GM12878 (cell line): ENCODE data around the gene BARHL1. TPM values are rescaled to one million over a fixed set of nuclear protein-coding genes. Genes with fewer than 3 reads are reported as not detected.

Source experiments
- ATAC-seq: fragments of 200-7000 bp; cut with Tn5 transposase; 3 replicates; pipeline ENCODE4 v1.9.1; 2020; ENCODE audit warnings: mild to moderate bottlenecking, moderate library complexity
- BruUV-seq: library from RNA; stranded (reverse); fragments of 400-500 nt; replicated peaks from 2 replicates; lab custom pipeline; 2021; lab: Mats Ljungman, UMichigan
- CTCF ChIA-PET: fragments of 300-600 bp; sonication (Branson Sonifier 250); formaldehyde crosslinking; extraction: SDS; loops from one replicate; lab custom pipeline; 2021; ENCODE audit warnings: inconsistent platforms; lab: Yijun Ruan, JAX
- POLR2A ChIA-PET: fragments of 350-600 bp; formaldehyde crosslinking; extraction: SDS; loops from one replicate; lab custom pipeline; 2021; ENCODE audit warnings: inconsistent platforms; lab: Charles Lee
- RAD21 ChIA-PET: fragments of 300-600 bp; sonication (Branson Sonifier 250); formaldehyde crosslinking; loops from one replicate; lab custom pipeline; 2023; ENCODE audit warnings: antibody characterized with exemption; ENCODE audit not compliant: unreplicated experiment; lab: Charles Lee
- SMC1A ChIA-PET: fragments of 300-600 bp; sonication (Branson Sonifier 250); formaldehyde crosslinking; loops from one replicate; lab custom pipeline; 2023; ENCODE audit not compliant: unreplicated experiment, uncharacterized antibody; lab: Charles Lee
- DNase-seq: peaks from one replicate; pipeline ENCODE4 v3.0.0-alpha.2; 2011; ENCODE audit warnings: low read depth, low spot score
- FAIRE-seq: peaks from 3 replicates; lab custom pipeline; 2011; peaks lifted over from hg19 to GRCh38; lab: Jason Lieb, UNC
- H2AFZ ChIP-seq: 2 replicates; pipeline ENCODE4 v1.6.0; 2011; ENCODE audit warnings: low read depth, low read length, control low read depth; ENCODE audit not compliant: control insufficient read depth
- H3K27ac ChIP-seq: 2 replicates; pipeline ENCODE4 v1.5.1; 2011; ENCODE audit warnings: control low read depth; ENCODE audit not compliant: control insufficient read depth, insufficient read depth
- H3K27me3 ChIP-seq, 2 experiments: replicated peaks in 1 of 2; 2 replicates each; pipeline versions ENCODE4 v1.6.0 to v1.6.1; 2011; ENCODE audit warnings: low read length in 1 of 2; ENCODE audit not compliant: control insufficient read depth in 2 of 2, insufficient read depth in 2 of 2
- H3K36me3 ChIP-seq, 2 experiments: 2 replicates each; pipeline ENCODE4 v1.5.1; 2011; ENCODE audit warnings: low read length in 1 of 2; ENCODE audit not compliant: control insufficient read depth in 2 of 2, insufficient read depth in 2 of 2
- H3K4me1 ChIP-seq: 2 replicates; pipeline ENCODE4 v1.6.1; 2011; ENCODE audit warnings: mild to moderate bottlenecking, low read length, moderate library complexity, mixed read lengths; ENCODE audit not compliant: control insufficient read depth, insufficient read depth
- H3K4me2 ChIP-seq: 2 replicates; pipeline ENCODE4 v1.6.0; 2011; ENCODE audit warnings: control low read depth; ENCODE audit not compliant: control insufficient read depth, insufficient read depth
- H3K4me3 ChIP-seq: fragments of 200-600 bp; sonication (generic); 2 replicates; pipeline ENCODE4 v1.5.1; 2016
- H3K79me2 ChIP-seq: 2 replicates; pipeline ENCODE4 v1.6.0; 2011; ENCODE audit warnings: low read length; ENCODE audit not compliant: control insufficient read depth, insufficient read depth
- H3K9ac ChIP-seq: 2 replicates; pipeline ENCODE4 v1.8.0; 2011; ENCODE audit warnings: low read length, control low read depth, mixed read lengths; ENCODE audit not compliant: control insufficient read depth, insufficient read depth
- H3K9me3 ChIP-seq: replicated peaks from 3 replicates; pipeline ENCODE4 v1.5.1; 2011; ENCODE audit warnings: mild to moderate bottlenecking, low read length; ENCODE audit not compliant: control insufficient read depth, insufficient read depth
- H4K20me1 ChIP-seq: 2 replicates; pipeline ENCODE4 v1.6.0; 2011; ENCODE audit not compliant: control insufficient read depth, insufficient read depth
- EED ChIP-seq: sonication (generic); IDR thresholded peaks from 2 replicates; pipeline ENCODE4 v1.6.1; 2016; ENCODE audit warnings: antibody characterized with exemption, low read depth
- FOXK2 ChIP-seq: fragments of 450-650 bp; IDR thresholded peaks from 2 replicates; pipeline ENCODE4 v1.6.1; 2017; ENCODE audit warnings: mild to moderate bottlenecking, moderate library complexity
- GABPA ChIP-seq: IDR thresholded peaks from 2 replicates; pipeline ENCODE4 v1.6.1; 2014; ENCODE audit warnings: antibody characterized with exemption, low read depth, mild to moderate bottlenecking, inconsistent platforms
- GATAD2B ChIP-seq: fragments of 450-650 bp; conservative IDR thresholded peaks from 2 replicates; pipeline ENCODE4 v1.6.1; 2017; ENCODE audit warnings: low read depth, mild to moderate bottlenecking, moderate library complexity
- KAT2A ChIP-seq: conservative IDR thresholded peaks from 2 replicates; pipeline ENCODE4 v1.6.1; 2011; ENCODE audit warnings: low read depth, low read length; ENCODE audit not compliant: control insufficient read depth
- MYC ChIP-seq: IDR thresholded peaks from 2 replicates; pipeline ENCODE4 v1.6.1; 2011; ENCODE audit warnings: mild to moderate bottlenecking, low read length, moderate library complexity, inconsistent platforms; ENCODE audit not compliant: insufficient read depth, insufficient replicate concordance, insufficient read length, severe bottlenecking
- PAX5 ChIP-seq: IDR thresholded peaks from 2 replicates; pipeline ENCODE4 v1.6.1; 2011; ENCODE audit warnings: low read depth, low read length, borderline replicate concordance
- PAX8 ChIP-seq: fragments of 450-650 bp; IDR thresholded peaks from 2 replicates; pipeline ENCODE4 v1.6.1; 2017; ENCODE audit warnings: mild to moderate bottlenecking, moderate library complexity
- REST ChIP-seq: IDR thresholded peaks from 2 replicates; pipeline ENCODE4 v1.6.1; 2012; ENCODE audit warnings: mild to moderate bottlenecking, low read depth, low read length
- ZNF622 ChIP-seq: fragments of 450-650 bp; IDR thresholded peaks from 2 replicates; pipeline ENCODE4 v1.6.1; 2017; ENCODE audit warnings: mild to moderate bottlenecking, inconsistent platforms
- WGBS: methylation state at CpG from one replicate; pipeline ENCODE4 v1.1.6; 2016; ENCODE audit warnings: low lambda C conversion rate; ENCODE audit not compliant: insufficient replicate concordance, insufficient coverage; ENCODE audit errors: missing lambda C conversion rate; 5-methylcytosine and 5-hydroxymethylcytosine counted together
- in situ Hi-C: fragments of 300-500 bp; cut with MboI; formaldehyde crosslinking; loops from 9 replicates; pipeline ENCODE4 v1.14.3; 2018; ENCODE audit warnings: mixed read lengths
- intact Hi-C: fragments of 100-400 bp; cut with micrococcal nuclease; formaldehyde crosslinking; loops from one replicate; pipeline ENCODE4 v1.14.2; 2022; ENCODE audit not compliant: unreplicated experiment
- polyA plus RNA-seq, 11 experiments: library from polyadenylated mRNA; depleted of rRNA in 4 of 11; unstranded in 6 of 11; stranded (reverse) in 5 of 11; fragments of >200 nt; fragmentation: Nextera tagmentation in 4 of 11; fragmentation: Illumina TruSeq in 1 of 11; extraction: Ambion mirVana in 4 of 11; extraction: Trizol in 1 of 11; gene quantifications; 1 replicate in 1 of 11; 2 replicates in 10 of 11; pipeline versions ENCODE4 v1.2.1 to v1.2.3, GENCODE V29; 2011 to 2016; ENCODE audit warnings: inconsistent platforms in 2 of 11, missing spikeins in 2 of 11, low read depth in 1 of 11
- total RNA-seq, 4 experiments: library from RNA; depleted of rRNA in 3 of 4; stranded (reverse); fragments of >200 nt in 3 of 4; fragmentation: Illumina TruSeq in 1 of 4; extraction: Trizol in 1 of 4; gene quantifications; 2 replicates each; pipeline versions ENCODE4 v1.2.1 to v1.2.3, GENCODE V29; 2013 to 2021
- TF ChIP-seq, protein P1 (sequence below): IDR thresholded peaks from 2 replicates; pipeline ENCODE4 v1.6.1; 2012; ENCODE audit warnings: low read depth, low read length, improper control_type of control experiment

The BARHL1 gene
- total and polyA plus RNA-seq, 10 of the 15 experiments (the other 5 are each of a cell fraction or from before 2014, with no cell fraction given), result not detected

DNA sequence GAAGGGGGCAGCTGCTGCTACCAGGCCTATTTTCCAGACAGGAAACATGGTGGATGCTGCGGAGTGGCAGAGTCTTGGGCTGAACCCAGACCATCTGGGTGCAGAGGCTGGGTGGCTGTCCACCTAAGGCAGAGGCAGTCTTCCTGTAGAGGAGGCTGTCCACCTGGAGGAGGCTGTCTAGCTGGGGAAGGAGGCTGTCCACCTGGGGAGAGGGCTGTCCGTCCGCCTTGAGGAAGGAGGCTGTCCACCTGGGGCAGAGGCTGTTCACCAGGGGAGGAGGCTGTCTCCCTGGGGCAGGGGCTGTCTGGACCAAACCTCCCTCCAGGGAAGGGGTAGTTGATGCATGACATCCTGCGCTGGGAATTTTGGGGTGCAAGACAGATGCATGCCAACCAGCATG is 39.2 kb upstream of the BARHL1 start:
- no peaks in the 10 kb centered on the region for H4K20me1 ChIP-seq
- H3K4me1 ChIP-seq, result no peaks in the 10 kb centered on the region
- TF ChIP-seq PAX8, result no peak
- TF ChIP-seq FOXK2, result no peak
- TF ChIP-seq EED, result no peak
- no peak for TF ChIP-seq GABPA
- TF ChIP-seq KAT2A, result no peak
- TF ChIP-seq ZNF622, result no peak
- TF ChIP-seq, all 136 proteins: peak for 0
- 74% methylated on average over 4 of the region's 4 CpGs for WGBS
- CTCF ChIA-PET, result interaction anchor here (0.6 kb wide), 1 partner anchor 497 kb away, joined by 3 read pairs; no protein-coding TSS in a partner anchor
- SMC1A ChIA-PET, result no interaction called here
- FAIRE-seq (no peak), ATAC-seq (no peak), DNase-seq (no peak)
- Histone ChIP-seq H3K79me2 (no peaks in the 10 kb centered on the region), H3K27ac (no peak overlapping the region), H2AFZ (no peak overlapping the region), H3K9me3 (no peaks in the 10 kb centered on the region), H3K4me3 (no peak overlapping the region), H3K4me2 (no peak overlapping the region), H3K27me3 (peaks cover 0 to 3% of the 10 kb centered on the region in 2 experiments), H3K36me3 (no peaks in the 10 kb centered on the region), H3K9ac (no peak overlapping the region)
- in situ Hi-C loops (no loop called here), intact Hi-C loops (no loop called here)
- POLR2A ChIA-PET, result no interaction called here
- BruUV-seq, result no TSS peak
- RAD21 ChIA-PET, result no interaction called here

DNA sequence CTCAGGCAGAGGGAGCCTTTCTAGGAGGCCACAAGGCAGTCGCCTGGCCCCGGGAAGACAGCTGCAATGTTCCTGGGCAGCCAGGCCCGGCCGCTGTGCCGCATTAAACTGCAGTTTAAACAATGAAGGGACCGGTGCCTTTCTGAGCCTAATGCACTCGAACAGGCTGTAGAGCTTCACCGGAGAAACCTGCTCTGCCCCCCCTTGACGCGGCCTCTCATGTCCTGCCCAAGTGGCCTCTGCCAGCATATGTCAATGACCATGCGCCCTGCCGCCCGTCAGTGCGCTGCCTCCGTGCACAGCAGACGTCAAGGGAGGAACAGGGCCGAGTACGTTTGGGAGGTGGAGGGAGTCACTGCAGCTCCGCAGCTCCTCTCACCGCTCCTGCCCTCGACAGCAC is 38.4 kb upstream of the BARHL1 start:
- no peak for TF ChIP-seq PAX5
- TF ChIP-seq GATAD2B, result no peak
- no peak for TF ChIP-seq GABPA
- TF ChIP-seq MYC, result no peak
- no peak for TF ChIP-seq REST
- TF ChIP-seq, protein P1, sequence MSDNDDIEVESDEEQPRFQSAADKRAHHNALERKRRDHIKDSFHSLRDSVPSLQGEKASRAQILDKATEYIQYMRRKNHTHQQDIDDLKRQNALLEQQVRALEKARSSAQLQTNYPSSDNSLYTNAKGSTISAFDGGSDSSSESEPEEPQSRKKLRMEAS, result no peak
- POLR2A ChIA-PET, result no interaction called here
- Histone ChIP-seq H3K27ac (no peak overlapping the region), H3K4me2 (no peak overlapping the region), H3K4me3 (no peak overlapping the region), H3K36me3 (no peaks in the 10 kb centered on the region), H3K9ac (no peak overlapping the region), H3K9me3 (no peaks in the 10 kb centered on the region), H3K79me2 (no peaks in the 10 kb centered on the region), H2AFZ (no peak overlapping the region), H3K4me1 (no peaks in the 10 kb centered on the region), H4K20me1 (no peaks in the 10 kb centered on the region), H3K27me3 (peaks cover 0 to 3% of the 10 kb centered on the region in 2 experiments)
- ATAC-seq, result no peak
- no peak for DNase-seq
- in situ Hi-C loops (no loop called here), intact Hi-C loops (no loop called here)
- WGBS, result 57% methylated on average over 21 of the region's 21 CpGs
- RAD21 ChIA-PET, result no interaction called here
- BruUV-seq, result no TSS peak
- CTCF ChIA-PET, result interaction anchor here (0.6 kb wide), 1 partner anchor 498 kb away, joined by 3 read pairs; no protein-coding TSS in a partner anchor
- FAIRE-seq, result no peak
- SMC1A ChIA-PET, result no interaction called here
